Ishikawa (cell line): Measurements from ENCODE around the gene APBA2.
A peak's percentile ranks its signal among the peaks of the same experiment; 100 is the strongest.

ENCODE experiments used
- CEBPB ChIP-seq: IDR thresholded peaks from 2 replicates; pipeline ENCODE4 v1.6.1; 2012
- CREB1 ChIP-seq: IDR thresholded peaks from 2 replicates; pipeline ENCODE4 v1.6.1; 2012; ENCODE audit warnings: low read depth
- EGR1 ChIP-seq: IDR thresholded peaks from 2 replicates; pipeline ENCODE4 v1.6.1; 2012
- EP300 ChIP-seq: IDR thresholded peaks from 2 replicates; pipeline ENCODE4 v1.6.1; 2012; ENCODE audit warnings: borderline replicate concordance
- FOXM1 ChIP-seq: IDR thresholded peaks from 2 replicates; pipeline ENCODE4 v1.6.1; 2012; ENCODE audit warnings: low read depth, borderline replicate concordance
- NFIC ChIP-seq: IDR thresholded peaks from 2 replicates; pipeline ENCODE4 v1.6.1; 2012
- RAD21 ChIP-seq: IDR thresholded peaks from 2 replicates; pipeline ENCODE4 v1.6.1; 2012; ENCODE audit warnings: low read depth
- TAF1 ChIP-seq: IDR thresholded peaks from 2 replicates; pipeline ENCODE4 v1.6.1; 2012; ENCODE audit warnings: low read depth, mild to moderate bottlenecking
- TCF12 ChIP-seq: IDR thresholded peaks from 2 replicates; pipeline ENCODE4 v1.6.1; 2012; ENCODE audit warnings: low read depth
- TEAD4 ChIP-seq: IDR thresholded peaks from 2 replicates; pipeline ENCODE4 v1.6.1; 2012
- YY1 ChIP-seq: IDR thresholded peaks from 2 replicates; pipeline ENCODE4 v1.6.1; 2012; ENCODE audit warnings: low read depth
- ZBTB7A ChIP-seq: IDR thresholded peaks from 2 replicates; pipeline ENCODE4 v1.6.1; 2012; ENCODE audit warnings: low read depth
- TF ChIP-seq, protein P1 (sequence below): IDR thresholded peaks from 2 replicates; pipeline ENCODE4 v1.6.1; 2012
- TF ChIP-seq, protein P2 (sequence below): IDR thresholded peaks from 2 replicates; pipeline ENCODE4 v1.6.1; 2012; ENCODE audit warnings: low read depth, mild to moderate bottlenecking
- TF ChIP-seq, protein P3 (sequence below): IDR thresholded peaks from 2 replicates; pipeline ENCODE4 v1.6.1; 2012

Gene APBA2

DNA sequence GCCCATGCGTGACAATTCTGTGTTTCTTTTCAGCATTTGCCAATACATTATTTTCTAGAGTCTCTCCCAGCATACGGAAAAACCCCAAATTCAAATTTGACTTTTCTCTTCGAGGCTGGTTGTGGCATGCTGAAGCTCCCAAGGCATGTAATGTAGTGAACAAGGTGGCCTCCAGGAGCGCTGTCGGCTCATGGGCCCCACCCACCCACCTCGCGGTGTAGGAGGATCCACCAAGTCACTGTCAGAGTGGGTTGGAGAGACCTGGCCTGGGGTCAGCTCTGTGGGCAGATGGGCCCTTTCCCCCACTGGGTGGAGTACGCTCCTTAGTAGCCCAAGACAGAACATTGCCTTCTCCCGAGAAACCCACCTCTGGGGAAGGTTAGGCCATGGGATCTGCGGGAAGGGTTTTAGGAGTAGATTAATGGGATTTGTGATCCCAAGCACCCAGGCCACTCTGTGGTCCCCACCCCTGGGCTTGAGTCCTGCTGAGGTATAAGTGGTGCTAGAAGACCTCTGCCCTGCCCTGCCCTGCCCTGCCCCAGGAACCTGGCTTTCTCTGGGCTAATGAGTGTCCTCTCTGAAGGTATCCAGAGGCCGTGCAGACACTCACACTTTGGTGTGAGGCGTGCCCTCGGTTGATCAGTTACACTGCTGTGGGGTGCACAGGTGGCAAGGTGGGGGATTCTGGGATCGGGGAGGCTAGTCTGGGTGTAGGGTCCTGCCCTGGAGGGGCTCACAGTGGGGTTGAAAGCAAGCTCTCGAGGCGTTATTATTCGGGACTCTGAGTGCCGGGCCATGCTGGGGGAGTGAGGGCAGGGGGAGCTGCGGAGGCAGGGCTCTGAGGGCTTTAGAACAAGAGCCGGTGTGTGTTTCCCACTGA is 97.9 kb downstream of the APBA2 start:
- TF ChIP-seq TEAD4 = no peak

DNA sequence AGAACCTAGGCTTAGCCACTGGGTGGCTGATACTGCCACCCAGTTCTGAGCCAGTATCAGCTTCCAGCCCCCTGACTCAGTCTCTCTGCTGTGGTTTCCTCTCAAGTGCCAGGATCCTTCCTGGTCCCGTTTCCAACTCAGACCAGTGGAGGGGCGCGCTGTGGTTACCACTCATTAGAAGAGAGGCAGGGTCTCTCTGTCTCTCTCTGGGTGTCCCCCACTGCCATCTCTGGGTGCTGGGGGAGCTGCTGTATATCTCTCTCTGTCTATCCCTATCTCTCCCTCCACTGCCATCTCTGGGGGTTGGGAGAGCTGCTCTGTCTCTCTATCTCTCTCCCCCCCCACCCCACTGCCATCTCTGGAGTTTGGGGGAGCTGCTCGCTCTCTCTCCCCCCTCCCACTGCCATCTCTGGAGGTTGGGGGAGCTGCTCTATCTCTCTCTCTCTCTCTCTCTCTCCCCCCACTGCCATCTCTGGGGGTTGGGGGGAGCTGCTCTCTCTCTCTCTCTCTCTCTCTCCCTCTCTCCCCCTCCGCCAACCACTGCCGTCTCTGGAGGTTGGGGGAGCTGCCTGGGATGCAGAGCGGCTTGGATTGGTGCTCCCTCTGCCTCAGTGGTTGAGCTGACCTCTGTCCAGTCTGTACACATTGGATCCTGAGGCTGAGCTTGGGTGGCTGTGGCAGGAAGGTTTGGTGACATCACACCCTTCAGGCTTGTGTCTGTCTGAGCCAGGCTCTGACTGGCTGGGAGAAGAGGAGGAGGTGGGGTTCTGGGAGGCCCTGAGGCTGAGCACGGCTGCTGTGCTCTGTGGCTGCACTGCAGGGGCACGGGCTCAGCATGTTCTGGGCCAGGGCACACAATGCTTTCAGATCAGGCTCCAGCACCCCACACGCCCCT is 98.9 kb downstream of the APBA2 start:
- no peak for TF ChIP-seq EGR1
- TF ChIP-seq, protein P1, sequence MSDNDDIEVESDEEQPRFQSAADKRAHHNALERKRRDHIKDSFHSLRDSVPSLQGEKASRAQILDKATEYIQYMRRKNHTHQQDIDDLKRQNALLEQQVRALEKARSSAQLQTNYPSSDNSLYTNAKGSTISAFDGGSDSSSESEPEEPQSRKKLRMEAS = 0 out of 2 replicates have a peak, but pooled peaks have one; percentile 28

DNA sequence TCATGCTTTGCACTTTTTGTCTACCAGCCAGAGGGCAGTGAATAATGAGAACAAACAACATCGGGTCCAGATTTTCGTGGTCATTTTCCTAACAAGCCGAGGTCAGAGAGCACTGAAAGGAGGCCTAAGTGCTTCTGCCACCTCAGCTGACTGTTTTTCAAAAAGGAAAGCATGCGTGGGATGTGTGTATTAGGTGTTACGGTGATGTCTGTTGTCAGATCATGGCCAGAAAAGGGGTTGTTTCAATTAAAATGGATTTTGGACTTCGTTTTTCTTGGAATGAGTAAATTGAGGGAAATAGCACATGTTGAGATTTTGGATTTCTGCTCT is 99.5 kb downstream of the APBA2 start:
- no peak for TF ChIP-seq CEBPB

DNA sequence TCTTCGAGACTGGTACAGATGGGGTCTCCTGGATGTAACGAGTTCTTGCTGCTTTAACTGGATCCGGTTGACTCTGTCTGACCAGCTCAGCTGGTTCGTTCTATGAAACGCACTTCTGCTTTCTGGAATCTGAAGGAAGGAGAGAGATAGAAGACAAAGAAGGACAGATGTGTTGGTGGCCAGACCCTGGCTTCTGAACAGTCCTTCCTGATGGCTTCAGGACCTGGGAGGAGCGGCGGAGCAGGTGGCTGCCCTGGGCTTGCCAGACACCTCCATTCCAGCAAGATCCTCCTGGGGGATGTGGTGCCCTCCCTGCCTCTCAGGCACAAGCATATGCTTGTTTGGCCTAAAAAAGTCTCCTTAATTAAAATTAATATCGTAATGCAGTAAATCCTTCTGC is 99.9 kb downstream of the APBA2 start:
- TF ChIP-seq, protein P2, sequence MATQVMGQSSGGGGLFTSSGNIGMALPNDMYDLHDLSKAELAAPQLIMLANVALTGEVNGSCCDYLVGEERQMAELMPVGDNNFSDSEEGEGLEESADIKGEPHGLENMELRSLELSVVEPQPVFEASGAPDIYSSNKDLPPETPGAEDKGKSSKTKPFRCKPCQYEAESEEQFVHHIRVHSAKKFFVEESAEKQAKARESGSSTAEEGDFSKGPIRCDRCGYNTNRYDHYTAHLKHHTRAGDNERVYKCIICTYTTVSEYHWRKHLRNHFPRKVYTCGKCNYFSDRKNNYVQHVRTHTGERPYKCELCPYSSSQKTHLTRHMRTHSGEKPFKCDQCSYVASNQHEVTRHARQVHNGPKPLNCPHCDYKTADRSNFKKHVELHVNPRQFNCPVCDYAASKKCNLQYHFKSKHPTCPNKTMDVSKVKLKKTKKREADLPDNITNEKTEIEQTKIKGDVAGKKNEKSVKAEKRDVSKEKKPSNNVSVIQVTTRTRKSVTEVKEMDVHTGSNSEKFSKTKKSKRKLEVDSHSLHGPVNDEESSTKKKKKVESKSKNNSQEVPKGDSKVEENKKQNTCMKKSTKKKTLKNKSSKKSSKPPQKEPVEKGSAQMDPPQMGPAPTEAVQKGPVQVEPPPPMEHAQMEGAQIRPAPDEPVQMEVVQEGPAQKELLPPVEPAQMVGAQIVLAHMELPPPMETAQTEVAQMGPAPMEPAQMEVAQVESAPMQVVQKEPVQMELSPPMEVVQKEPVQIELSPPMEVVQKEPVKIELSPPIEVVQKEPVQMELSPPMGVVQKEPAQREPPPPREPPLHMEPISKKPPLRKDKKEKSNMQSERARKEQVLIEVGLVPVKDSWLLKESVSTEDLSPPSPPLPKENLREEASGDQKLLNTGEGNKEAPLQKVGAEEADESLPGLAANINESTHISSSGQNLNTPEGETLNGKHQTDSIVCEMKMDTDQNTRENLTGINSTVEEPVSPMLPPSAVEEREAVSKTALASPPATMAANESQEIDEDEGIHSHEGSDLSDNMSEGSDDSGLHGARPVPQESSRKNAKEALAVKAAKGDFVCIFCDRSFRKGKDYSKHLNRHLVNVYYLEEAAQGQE = no peak
- TF ChIP-seq TEAD4 (no peak), EGR1 (no peak), RAD21 (no peak), NFIC (no peak), TCF12 (no peak), FOXM1 (no peak), CEBPB (no peak)

DNA sequence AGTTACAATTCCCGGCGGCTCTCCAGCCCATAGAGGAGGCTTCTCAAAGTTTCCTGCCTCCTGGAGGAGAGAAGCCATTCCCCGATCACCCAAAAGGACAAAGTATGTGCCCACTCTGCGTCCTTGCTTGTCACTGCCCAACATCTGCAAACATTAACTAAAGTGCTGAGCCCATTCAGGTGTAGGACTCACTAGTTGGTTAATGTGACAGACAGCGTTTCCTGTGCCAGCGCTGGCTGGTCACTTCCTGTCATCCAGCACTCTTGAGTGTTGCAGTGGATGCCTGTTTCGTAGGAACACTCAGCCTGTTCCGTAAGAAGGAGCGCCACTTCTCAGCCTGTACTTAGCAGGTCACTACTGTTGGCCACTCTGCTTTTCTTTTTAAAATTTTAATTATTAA is 100.3 kb downstream of the APBA2 start:
- TF ChIP-seq, protein P1 = no peak
- TF ChIP-seq YY1 (no peak), RAD21 (no peak), EP300 (no peak), EGR1 (no peak), CREB1 (no peak), NFIC (no peak), TAF1 (no peak), TEAD4 (no peak), TCF12 (no peak), FOXM1 (no peak), CEBPB (no peak)
- TF ChIP-seq, protein P2 = no peak
- TF ChIP-seq, protein P3, sequence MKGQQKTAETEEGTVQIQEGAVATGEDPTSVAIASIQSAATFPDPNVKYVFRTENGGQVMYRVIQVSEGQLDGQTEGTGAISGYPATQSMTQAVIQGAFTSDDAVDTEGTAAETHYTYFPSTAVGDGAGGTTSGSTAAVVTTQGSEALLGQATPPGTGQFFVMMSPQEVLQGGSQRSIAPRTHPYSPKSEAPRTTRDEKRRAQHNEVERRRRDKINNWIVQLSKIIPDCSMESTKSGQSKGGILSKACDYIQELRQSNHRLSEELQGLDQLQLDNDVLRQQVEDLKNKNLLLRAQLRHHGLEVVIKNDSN = no peak

DNA sequence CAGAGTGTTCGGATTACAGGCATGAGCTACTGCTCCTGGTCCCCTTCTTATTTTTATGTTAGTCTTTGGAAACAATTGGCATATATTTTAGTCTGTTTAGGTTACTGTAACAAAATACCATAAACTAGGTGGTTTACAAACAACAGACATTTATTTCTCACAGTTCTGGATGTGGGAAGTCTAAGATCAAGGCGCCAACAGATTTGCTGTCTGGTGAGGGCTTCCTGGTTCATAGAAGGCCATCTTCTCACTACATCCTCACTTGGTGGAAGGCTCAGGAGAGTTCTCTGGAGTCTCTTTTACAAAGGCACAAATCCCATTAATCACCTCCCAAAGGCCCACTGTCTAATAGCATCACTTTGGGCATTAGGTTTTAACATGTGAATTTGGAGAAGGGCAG is 101.0 kb downstream of the APBA2 start:
- TF ChIP-seq, protein P3 = no peak
- no peak for TF ChIP-seq NFIC

DNA sequence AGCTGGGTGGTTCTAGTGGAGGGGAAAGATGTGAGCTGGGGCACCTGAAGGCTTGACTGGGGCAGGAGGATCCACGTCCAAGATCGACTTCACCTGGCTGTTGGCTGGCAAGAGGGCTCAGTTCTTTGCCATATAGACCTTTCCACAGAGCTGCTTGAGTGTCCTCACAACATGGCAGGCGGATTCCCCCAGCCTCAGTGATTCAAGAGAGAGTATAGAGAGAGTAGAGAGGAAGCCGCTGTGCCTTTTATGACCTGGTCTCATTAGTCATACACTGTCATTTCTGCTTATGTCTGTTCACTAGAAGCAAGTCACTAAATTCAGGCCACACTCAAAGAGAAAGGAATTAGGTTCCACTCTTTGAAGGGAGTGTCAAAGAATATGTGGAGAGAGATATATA is 101.6 kb downstream of the APBA2 start:
- no peak for TF ChIP-seq ZBTB7A
- TF ChIP-seq CREB1 = no peak
- TF ChIP-seq, protein P1 = no peak
- TF ChIP-seq EGR1 = no peak
- no peak for TF ChIP-seq EP300
- TF ChIP-seq TCF12 = no peak
- TF ChIP-seq TEAD4 = no peak
- TF ChIP-seq, protein P3 = no peak
- no peak for TF ChIP-seq YY1
- no peak for TF ChIP-seq RAD21
- no peak for TF ChIP-seq CEBPB
- TF ChIP-seq TAF1 = no peak
- TF ChIP-seq, protein P2 = no peak
- no peak for TF ChIP-seq FOXM1
